ENCODE measurements around the gene CREB3.

- no peak for TF ChIP-seq POLR2A (IDR thresholded peaks at IDR 0.05; ENCODE audit: low read depth, low read length)
- TF ChIP-seq CTCF (conservative IDR thresholded peaks at IDR 0.05; ENCODE audit: low read depth, low read length) = no peak
- TF ChIP-seq RCOR1 (IDR thresholded peaks at IDR 0.05; ENCODE audit: insufficient replicate concordance, low read length) = no peak
- TF ChIP-seq RAD21 (IDR thresholded peaks at IDR 0.05; ENCODE audit: low read length) = no peak
- no peak for TF ChIP-seq USF2 (IDR thresholded peaks at IDR 0.05; ENCODE audit: low read depth, low read length)
- TF ChIP-seq MAFK (IDR thresholded peaks at IDR 0.05; ENCODE audit: low read depth, low read length) = no peak
- TF ChIP-seq BHLHE40 (IDR thresholded peaks at IDR 0.05; ENCODE audit: low read depth, low read length) = no peak
Observed at GRCh38 chr9:35687306-35687705, 45.2 kb upstream of the CREB3 start.

Data from IMR-90 (cell line).